A172 (cell line): ENCODE results near the gene RASL12. TPM values are rescaled to one million over a fixed set of nuclear protein-coding genes. Genes with fewer than 3 reads are reported as not detected.
"Not testable (repeated sequence)": the region's sequence is repeated elsewhere in the genome, so short reads cannot be mapped to it uniquely, and the experiment has no call there.

Experiments
- DNase-seq: peaks from one replicate; pipeline ENCODE4 v3.0.0-alpha.2; 2015; ENCODE audit warnings: low spot score
- total RNA-seq: library from RNA; depleted of rRNA; stranded (reverse); fragments of >200 nt; shearing (Covaris generic); gene quantifications from 2 replicates; pipeline ENCODE4 v1.2.3, GENCODE V29; 2014

RASL12 gene
- total RNA-seq, 1 experiment from 2014 or later: not detected

DNA sequence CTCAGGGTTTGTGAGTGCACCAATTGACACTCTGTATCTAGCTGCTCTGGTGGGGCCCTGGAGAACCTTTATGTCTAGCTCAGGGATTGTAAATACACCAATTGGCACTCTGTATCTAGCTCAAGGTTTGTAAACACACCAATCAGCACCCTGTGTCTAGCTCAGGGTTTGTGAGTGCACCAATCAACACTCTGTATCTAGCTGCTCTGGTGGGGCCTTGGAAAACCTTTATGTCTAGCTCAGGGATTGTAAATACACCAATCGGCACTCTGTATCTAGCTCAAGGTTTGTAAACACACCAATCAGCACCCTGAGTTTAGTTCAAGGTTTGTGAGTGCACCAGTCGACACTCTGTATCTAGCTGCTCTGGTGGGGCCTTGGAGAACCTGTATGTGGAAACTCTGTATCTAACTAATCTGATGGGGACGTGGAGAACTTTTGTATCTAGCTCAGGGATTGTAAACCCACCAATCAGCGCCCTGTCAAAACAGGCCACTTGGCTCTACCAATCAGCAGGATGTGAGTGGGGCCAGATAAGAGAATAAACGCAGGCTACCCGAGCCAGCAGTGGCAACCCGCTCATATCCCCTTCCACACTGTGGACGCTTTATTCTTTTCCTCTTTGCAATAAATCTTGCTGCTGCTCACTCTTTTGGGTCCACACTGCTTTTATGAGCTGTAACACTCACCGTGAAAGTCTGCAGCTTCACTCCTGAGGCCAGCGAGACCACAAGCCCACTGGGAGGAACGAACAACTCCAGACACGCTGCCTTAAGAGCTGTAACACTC is 8.0 kb upstream of the RASL12 start:
- not testable (repeated sequence) for DNase-seq

- not testable (repeated sequence) for DNase-seq
Observed at GRCh38 chr15:65074946-65075345, 7.2 kb upstream of the RASL12 start.

DNA sequence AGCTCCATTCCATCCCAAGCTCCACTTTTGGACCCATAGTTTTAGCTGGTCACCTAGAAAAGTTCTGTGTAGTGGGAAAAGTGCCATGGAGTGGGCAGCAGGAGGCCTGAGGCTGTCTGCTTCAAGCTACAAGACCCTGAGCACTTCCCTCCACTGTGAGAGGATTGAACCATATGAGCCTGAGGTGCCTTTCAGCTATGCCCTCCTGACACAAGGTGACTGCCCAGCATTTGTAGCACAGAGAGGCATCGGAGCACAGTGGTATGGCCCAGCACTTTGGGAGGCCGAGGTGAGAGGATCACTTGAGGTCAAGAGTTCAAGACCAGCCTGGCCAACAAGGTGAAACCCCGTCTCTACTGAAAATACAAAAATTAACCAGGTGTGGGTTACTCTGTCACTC is 4.8 kb upstream of the RASL12 start:
- no peak for DNase-seq

DNA sequence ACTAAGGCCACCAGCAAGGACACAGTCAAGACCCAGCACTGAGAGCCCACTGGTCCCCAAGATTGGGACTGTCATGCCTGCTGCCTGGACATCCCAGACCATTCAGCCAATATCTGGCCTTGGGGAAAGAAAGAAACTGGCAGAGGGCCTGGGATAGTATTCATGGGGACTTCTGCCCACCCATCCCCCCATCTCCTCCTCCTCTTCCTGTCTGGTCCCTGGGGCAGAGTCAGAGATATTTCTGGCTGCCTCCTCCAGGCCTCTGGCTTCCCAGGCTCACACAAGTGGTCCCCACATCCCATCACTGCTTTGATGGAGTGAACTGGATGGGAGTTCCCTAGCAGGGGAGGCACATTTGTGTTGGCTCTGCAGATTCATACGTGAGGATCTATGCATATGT is 4.2 kb upstream of the RASL12 start:
- DNase-seq: no peak

- DNase-seq: no peak
Observed at GRCh38 chr15:65071381-65071811, 3.6 kb upstream of the RASL12 start.

DNA sequence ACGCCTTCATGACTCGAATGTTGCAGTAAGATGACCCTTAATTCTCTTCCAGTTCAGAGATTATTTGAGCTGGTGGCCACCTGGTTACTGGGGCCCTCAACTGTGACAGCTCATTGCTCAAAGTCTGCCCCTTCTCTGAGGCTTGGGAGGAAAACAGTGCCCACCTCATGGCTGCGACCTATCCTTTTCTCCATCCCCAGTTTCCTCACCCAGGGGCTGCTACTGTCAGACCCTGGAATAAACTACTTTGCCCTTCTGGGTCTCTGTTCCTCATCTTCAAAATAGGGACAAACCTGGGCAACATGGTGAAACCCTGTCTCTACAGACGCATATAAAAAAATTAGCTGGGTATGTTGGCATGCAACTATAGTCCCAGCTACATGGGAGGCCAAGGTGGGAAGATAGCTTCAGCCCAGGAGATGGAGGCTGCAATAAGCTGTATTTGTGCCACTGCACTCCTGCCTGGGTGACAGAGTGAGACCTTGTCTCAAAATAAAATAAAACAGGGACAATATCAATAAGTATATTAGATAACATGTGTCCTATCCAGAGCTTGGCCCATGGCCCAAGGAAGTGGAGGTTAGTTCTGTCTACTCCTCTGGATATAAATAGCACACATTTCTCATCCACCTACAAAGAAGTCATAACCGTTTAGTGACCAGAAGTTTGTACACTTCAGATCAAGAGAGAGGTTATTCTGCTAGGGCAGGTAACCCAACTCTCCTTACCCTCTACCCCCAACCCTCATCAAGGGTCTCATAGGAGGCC is 2.2 kb upstream of the RASL12 start:
- no peak for DNase-seq

GRCh38 chr15:65069179-65069578 is 1.4 kb upstream of the RASL12 start:
- no peak for DNase-seq

DNA sequence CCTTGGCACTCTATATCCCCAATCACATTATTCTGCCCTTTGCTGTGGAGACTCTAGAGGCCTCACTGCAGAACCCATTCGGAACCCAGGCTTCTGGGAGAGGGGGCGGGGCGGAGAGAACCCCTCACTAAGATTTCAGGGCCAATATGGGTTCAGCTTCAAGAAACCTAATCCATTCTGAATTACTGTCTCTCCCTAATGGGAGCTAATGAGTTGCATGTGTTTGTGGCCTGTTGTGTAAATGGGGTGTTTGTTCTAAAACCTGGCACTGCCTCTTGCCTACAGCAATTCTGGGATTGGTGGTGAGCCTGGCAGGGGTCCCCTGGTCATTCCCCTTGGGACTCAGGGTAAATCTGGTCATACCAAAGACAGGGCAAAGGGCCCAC is 605 bp upstream of the RASL12 start:
- no peak for DNase-seq

- no peak for DNase-seq
Observed at GRCh38 chr15:65067317-65067644, 510 bp downstream of the RASL12 start.

DNA sequence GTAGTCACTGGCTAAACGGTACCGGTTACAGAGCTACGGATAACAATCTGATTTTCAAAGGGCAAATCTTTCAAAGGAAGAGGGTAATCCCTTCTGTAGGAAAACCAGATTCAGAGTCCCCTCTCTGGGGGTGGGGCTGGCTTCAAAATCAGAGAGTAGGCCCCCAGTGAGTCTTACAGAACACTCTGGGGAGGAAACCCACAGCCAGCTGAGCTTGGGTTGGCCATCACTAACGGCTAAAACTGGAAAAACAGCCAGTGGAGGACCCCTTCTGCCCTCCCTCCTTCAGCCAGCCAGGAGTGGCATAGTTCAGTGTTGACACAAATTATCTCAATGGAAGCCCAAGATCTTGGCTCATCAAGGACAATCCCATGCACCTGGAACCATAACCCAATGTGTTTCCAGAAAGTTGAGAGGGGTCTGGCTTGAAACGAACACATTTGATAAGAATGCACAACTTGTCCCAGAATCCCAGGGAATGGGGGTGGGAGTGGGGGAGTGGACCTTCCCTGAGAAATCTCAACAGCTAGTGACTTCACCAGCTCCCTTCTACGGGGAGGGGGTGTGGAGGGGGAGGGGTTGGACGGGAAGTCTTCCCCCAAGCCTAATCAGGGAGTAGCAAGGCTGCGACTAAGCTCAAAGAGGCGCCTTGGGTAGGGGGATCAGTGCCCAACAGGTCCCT is 1.0 kb downstream of the RASL12 start:
- no peak for DNase-seq

DNA sequence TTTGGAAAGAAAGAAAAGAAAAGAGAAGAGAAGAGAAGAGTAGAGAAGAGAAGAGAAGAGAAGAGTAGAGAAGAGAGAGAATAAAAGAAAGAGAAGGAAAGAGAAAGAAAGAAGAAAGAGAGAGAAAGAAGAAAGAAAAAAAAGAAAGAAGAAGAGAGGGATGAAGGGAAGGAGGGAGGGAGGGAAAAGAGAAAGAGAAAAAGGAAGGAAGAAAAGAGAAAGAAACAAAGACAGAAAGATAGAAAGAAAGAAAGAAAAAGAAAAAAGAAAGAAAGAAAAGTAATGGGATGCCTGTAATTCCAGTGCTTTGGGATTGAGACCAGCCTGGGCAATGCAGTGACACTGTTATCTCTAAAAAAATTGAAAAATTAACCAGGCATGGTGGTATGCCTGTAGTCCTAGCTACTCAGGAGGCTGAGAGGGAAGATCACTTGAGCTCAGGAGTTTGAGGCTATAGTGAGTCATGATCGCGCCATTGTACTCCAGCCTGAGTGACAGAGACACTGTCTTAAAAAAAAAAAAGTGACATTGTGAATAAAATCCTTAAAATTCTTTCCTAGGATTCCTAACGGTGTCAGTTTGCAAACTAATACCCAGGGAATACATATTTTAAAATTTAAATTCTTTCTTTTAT is 1.7 kb downstream of the RASL12 start:
- no peak for DNase-seq

GRCh38 chr15:65062726-65063125 is 5.1 kb downstream of the RASL12 start:
- DNase-seq: no peak

DNA sequence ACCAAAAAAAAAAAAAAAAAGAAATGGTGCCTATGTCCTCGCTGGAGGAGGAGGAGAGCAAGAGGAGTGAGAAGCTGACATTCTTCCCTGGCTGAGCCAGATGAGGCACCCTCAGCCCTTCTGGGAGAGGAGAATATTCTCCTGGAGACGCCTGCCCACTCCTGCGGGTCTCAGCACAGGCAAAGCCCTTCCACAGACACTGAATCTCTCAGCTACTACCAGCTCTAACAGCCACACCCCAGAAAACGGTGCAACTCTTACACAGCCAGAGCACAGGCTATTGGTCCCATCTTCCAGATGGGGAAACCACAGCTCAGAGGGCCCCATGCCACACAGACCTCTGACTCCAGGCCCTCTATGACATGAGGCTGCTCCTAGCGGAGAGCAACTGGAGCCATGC is 5.7 kb downstream of the RASL12 start:
- no peak for DNase-seq

DNA sequence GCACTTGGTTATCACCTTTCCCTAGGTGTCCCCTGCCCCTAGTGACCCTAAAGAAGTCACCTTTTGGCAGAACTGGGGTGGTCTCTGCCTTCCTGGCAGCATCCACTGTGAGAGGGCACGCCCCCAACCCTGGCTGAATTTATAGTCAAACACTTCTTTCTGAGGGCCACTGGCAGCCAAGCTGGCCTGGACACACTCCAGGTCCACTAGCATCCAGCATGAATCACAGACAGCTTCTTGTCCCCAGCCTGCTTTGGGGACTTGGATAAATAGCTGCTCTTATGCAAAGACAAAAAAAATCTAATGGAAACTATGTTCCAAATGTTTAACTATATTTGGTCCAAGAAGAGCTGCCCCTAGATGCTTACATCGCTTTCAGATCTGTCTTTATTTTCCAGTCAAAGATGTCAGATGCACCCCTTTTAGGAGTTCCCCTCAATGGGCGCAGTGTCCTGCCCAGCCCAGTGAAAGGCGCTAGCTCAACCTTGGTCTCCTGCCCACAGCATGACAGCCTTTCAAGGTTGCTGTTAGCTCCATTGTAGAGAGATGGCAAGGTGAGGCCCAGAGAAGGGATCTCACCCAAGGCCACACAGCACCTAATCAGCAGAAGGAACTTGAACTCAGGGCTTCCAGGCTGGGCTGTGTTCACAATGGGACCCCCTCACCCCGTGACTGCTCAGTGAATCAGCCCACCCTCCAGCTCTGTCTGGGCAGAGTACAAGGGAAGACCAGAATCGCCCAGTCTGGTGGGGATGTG is 7.0 kb downstream of the RASL12 start:
- no peak for DNase-seq

DNA sequence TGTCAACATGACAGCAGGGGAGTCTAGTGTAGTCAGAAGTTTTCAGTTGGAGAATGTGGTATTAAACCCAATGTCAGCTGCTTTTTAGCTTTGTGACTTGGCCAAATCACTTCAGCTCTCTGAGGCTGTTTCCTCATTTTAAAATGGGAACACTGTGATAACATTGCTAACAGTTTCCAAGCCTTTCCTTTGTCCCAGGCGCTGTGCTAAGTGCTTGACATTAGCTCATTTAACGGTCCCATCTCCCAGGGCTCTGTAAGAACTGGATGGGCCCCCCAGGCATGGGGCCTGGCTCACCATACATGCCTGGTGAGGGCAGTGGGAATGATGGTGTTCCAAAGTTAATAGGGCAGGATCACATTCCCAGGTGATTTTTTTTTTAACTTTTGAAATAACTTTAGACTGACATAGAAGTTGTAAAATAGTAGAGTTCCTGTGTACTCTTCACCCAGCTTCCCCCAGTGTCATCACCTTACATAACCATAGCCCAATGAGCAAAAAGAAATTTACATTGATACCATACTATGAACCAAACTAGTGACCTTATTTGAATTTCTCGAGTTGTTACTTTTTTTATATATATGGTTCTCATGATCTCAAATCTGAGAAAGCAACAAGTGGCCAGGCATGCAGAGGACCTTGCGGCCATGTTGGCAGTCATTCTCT is 7.7 kb downstream of the RASL12 start:
- no peak for DNase-seq

DNA sequence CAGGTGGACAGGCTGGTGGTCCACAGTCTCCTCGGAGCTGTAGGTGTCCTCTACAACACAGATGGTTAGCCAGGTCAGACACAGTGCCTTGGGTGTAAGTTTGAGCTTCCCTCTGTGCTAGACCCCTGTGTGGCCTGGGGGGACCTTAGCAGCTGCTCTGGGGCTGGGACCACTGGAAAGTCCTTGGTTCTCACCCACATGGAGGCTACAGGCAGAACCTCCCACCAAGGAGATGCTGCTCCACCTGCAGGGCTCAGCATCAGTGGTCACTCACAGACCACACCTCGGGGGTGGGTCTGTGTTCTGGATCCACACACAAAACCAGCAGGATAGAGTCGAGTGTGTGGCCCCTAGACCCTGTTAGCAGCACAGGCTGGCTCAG is 8.4 kb downstream of the RASL12 start:
- DNase-seq: no peak

- no peak for DNase-seq
Observed at GRCh38 chr15:65058394-65059368, 9.1 kb downstream of the RASL12 start.

DNA sequence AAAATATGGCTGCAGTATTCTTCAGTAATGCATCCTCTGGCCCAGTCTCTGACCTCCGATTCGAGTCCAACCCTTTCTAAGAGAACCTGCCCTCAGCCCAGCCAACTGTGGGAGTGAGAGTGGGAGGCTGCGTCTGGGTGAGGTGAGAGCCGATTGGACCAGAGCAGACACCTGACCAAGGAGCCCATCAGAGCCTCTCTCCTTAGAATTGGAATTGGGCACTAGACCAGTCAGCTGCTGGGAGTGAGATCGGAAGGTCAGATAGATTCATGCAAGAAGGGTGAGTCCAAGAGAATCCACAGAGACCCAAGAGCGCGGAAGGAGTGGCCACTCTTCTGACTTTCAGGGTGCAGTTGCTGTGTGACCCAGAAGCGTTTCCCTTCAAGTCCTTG is 10.2 kb downstream of the RASL12 start:
- DNase-seq: no peak

DNA sequence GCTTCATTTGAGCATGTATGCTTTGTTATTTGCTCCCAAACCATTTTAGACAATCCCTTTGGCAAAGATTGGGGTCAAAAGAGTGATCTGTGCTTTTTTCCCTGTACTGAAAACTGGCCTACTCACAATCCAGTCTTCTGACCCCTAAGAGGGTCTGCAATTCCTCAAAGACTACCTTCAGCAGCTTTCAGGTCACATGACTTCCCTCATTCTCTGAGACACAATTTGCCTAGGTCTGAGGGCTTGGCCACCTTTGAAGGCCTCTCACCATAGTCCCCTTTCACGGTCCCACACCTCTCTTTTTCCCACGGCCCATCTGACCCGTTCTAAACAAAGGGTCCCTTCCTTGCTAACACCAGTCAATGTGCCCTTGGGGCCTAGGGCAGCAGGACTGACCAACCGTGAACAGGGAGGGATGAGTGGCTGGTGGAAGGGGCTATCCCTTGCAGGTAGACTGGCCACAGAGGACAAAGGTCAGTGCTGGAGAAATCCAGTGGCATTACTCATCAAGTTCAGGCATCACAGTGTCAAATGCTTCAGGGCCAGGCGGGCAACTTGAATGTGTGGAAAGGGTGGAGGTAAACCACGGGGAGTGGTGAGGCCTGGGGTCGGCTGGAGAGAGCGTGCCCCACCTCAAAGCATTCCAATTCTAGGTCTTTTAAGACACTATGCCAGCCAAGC is 10.8 kb downstream of the RASL12 start:
- DNase-seq: peak; percentile 82
